ENCODE results near the gene CYSLTR2.

DNA sequence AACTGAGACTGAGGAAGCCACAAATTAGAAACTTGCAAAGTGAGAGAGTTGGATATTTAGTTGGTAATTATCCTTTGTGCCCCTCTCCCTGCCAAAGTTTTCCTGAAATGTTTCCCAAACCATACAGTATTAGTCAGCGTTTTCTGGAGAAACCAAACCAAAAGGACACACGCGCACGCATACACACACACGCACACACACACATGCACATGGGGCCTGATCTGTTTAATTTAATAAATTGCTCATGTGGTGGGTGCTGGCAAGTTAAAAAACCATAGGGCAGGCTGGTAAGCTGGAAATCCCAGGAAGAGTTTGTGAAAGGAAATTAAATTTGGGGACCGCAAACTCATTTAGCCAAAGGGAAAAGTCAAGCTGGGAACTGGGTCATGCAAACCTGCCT is 11.7 kb upstream of the CYSLTR2 start:
- no peak for TF ChIP-seq POLR2AphosphoS5 (IDR thresholded peaks at IDR 0.05)
- no peak for TF ChIP-seq CTCF (IDR thresholded peaks at IDR 0.05; ENCODE audit: poor library complexity, severe bottlenecking)
- no peak for TF ChIP-seq RAD21 (conservative IDR thresholded peaks at IDR 0.05)
- TF ChIP-seq REST (IDR thresholded peaks at IDR 0.05; ENCODE audit: borderline replicate concordance): no peak
- no peak for TF ChIP-seq EP300 (conservative IDR thresholded peaks at IDR 0.05; ENCODE audit: poor library complexity, severe bottlenecking)
- TF ChIP-seq TAF1 (IDR thresholded peaks at IDR 0.05; ENCODE audit: low read depth): no peak
- no peak for TF ChIP-seq EZH2 (IDR thresholded peaks at IDR 0.05; ENCODE audit: borderline replicate concordance, insufficient read depth, low read length, poor library complexity, severe bottlenecking)
- TF ChIP-seq MXI1 (conservative IDR thresholded peaks at IDR 0.05; ENCODE audit: poor library complexity, severe bottlenecking): no peak
- no peak for TF ChIP-seq SMC3 (conservative IDR thresholded peaks at IDR 0.05; ENCODE audit: poor library complexity)

Measured in neural cell (in vitro differentiated cells).